ENCODE measurements around the gene PLEKHA7.

DNA sequence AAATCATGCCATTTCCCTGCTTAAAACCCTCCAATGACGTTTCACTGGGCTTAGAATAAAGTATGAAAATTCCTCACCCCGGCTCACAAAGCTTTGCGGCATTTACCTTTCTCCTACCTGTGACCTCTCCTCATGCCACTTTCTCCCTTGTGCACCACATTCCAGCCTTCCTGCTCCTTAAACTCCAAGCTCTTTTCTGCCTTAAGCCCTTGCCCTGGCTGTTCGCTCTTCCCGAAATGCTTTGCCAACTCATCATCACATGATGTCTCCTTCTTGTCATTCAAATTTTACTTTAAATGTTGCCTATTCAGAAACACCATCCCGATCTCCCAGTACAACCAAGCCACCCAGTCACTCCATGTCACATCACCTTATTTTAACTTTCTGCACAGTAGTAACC is 2.0 kb downstream of the PLEKHA7 start:
- TF ChIP-seq, protein P1, sequence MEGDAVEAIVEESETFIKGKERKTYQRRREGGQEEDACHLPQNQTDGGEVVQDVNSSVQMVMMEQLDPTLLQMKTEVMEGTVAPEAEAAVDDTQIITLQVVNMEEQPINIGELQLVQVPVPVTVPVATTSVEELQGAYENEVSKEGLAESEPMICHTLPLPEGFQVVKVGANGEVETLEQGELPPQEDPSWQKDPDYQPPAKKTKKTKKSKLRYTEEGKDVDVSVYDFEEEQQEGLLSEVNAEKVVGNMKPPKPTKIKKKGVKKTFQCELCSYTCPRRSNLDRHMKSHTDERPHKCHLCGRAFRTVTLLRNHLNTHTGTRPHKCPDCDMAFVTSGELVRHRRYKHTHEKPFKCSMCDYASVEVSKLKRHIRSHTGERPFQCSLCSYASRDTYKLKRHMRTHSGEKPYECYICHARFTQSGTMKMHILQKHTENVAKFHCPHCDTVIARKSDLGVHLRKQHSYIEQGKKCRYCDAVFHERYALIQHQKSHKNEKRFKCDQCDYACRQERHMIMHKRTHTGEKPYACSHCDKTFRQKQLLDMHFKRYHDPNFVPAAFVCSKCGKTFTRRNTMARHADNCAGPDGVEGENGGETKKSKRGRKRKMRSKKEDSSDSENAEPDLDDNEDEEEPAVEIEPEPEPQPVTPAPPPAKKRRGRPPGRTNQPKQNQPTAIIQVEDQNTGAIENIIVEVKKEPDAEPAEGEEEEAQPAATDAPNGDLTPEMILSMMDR (conservative IDR thresholded peaks at IDR 0.05; ENCODE audit: low read depth, low read length) = no peak
- TF ChIP-seq FOS (IDR thresholded peaks at IDR 0.05; ENCODE audit: low read depth, low read length) (no peak), POLR2A (IDR thresholded peaks at IDR 0.05; ENCODE audit: low read depth, low read length) (no peak), RCOR1 (IDR thresholded peaks at IDR 0.05; ENCODE audit: insufficient replicate concordance, low read length) (no peak), CEBPB (IDR thresholded peaks at IDR 0.05; ENCODE audit: low read depth, low read length) (no peak), CHD1 (IDR thresholded peaks at IDR 0.05; ENCODE audit: low read depth, low read length) (no peak), MAFK (IDR thresholded peaks at IDR 0.05; ENCODE audit: low read depth, low read length) (no peak)
- TF ChIP-seq, protein P2, sequence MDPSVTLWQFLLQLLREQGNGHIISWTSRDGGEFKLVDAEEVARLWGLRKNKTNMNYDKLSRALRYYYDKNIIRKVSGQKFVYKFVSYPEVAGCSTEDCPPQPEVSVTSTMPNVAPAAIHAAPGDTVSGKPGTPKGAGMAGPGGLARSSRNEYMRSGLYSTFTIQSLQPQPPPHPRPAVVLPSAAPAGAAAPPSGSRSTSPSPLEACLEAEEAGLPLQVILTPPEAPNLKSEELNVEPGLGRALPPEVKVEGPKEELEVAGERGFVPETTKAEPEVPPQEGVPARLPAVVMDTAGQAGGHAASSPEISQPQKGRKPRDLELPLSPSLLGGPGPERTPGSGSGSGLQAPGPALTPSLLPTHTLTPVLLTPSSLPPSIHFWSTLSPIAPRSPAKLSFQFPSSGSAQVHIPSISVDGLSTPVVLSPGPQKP (IDR thresholded peaks at IDR 0.05; ENCODE audit: borderline replicate concordance, low read depth, low read length) = no peak
